PFSK-1 (cell line): Measurements from ENCODE around the gene MSH3.

Experiments
- POLR2AphosphoS5 ChIP-seq: IDR thresholded peaks from 2 replicates; pipeline ENCODE4 v1.6.1; 2012; ENCODE audit warnings: low read depth, mild to moderate bottlenecking, control low read depth, low read length, moderate library complexity
- TAF1 ChIP-seq: IDR thresholded peaks from 2 replicates; pipeline ENCODE4 v1.6.1; 2012; ENCODE audit warnings: low read length, control low read depth, borderline replicate concordance; ENCODE audit not compliant: insufficient read depth

DNA sequence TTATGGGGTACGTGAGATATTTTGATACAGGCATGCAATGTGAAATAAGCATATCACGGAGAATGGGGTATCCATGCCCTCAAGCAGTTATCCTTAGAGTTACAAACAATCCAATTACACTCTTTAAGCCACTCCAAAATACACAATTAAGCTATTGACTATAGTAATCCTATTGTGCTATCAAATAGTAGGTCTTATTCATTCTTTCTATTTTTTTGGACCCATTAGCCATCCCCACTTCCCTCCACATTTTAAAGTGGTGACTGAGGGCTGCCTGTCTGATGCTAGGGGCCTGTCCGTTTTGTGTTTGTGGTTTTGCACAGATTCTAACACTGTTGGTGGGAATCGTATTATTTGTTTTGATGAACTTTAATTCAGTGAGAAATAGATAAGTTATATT lies 130.0 kb downstream of the MSH3 start:
- no peak for TF ChIP-seq POLR2AphosphoS5
- no peak for TF ChIP-seq TAF1
